Measurements from ENCODE around the gene TMEM253.
A peak's percentile ranks its signal among the peaks of the same experiment; 100 is the strongest.

The TMEM253 gene

DNA sequence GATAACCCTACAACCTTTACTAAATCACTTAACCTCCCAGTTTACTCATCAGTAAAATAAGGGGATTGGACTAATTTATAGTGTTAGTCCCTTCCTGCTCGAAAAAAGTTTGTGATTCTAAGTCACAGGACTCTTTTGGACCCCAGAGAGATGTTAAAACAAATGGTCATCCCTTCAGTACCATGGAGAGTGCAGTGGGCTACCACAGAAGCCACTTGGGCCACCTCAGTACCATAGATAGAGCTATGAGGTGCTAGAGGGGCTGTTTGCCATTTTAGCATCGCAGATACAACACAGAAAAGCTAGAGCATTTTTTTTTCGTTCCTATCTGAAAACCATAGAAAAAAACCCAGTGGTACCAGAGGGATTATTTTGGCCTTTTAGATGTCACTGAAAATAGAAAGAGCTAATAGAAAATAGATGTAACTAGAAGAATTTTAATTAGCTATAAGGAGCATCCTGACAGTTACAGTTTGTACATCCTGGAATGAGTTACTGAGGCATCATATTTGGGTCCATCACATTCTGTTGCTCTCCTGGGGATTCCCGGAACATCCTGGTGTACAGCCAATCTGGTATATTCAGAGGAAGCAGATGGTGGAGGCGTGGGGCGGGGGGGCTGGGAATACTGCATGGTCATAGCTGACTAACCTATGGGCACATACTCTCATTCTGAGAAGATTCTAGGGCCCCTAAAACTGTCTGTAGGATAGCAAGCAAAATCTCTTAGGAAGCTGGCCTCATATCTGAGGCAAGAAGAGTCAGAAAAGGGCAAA lies 5.2 kb upstream of the TMEM253 start:
- DNase-seq (ENCODE audit: extremely low read depth, low read depth), result no peak
- H3K4me3 ChIP-seq (replicated peaks; ENCODE audit: low read depth, low read length), result no peak overlapping the region
- TF ChIP-seq, protein P1, sequence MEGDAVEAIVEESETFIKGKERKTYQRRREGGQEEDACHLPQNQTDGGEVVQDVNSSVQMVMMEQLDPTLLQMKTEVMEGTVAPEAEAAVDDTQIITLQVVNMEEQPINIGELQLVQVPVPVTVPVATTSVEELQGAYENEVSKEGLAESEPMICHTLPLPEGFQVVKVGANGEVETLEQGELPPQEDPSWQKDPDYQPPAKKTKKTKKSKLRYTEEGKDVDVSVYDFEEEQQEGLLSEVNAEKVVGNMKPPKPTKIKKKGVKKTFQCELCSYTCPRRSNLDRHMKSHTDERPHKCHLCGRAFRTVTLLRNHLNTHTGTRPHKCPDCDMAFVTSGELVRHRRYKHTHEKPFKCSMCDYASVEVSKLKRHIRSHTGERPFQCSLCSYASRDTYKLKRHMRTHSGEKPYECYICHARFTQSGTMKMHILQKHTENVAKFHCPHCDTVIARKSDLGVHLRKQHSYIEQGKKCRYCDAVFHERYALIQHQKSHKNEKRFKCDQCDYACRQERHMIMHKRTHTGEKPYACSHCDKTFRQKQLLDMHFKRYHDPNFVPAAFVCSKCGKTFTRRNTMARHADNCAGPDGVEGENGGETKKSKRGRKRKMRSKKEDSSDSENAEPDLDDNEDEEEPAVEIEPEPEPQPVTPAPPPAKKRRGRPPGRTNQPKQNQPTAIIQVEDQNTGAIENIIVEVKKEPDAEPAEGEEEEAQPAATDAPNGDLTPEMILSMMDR (IDR thresholded peaks at IDR 0.05; ENCODE audit: low read depth, low read length, missing control alignments), result no peak

DNA sequence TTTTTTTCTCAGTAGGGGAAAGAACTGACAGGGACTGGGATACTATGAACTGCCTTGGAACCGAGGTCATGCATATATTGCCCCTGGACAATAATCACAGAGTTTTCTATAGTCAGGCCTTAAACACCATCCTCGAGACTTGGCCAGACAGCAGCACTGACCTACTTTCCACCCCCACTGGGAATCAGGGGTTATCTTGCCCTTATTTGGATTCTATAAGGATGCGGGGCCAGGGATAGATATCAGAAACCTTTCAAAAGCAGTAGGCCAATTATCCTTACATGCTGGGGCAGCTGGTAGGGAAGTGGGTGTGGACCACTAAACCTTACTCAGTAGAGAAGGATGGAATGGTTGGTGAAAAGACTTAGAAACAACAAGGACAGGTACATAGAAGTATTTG lies 4.4 kb upstream of the TMEM253 start:
- DNase-seq (ENCODE audit: extremely low read depth, low read depth), result no peak
- TF ChIP-seq, protein P1 (IDR thresholded peaks at IDR 0.05; ENCODE audit: low read depth, low read length, missing control alignments), result no peak
- H3K4me3 ChIP-seq (replicated peaks; ENCODE audit: low read depth, low read length), result no peak overlapping the region

DNA sequence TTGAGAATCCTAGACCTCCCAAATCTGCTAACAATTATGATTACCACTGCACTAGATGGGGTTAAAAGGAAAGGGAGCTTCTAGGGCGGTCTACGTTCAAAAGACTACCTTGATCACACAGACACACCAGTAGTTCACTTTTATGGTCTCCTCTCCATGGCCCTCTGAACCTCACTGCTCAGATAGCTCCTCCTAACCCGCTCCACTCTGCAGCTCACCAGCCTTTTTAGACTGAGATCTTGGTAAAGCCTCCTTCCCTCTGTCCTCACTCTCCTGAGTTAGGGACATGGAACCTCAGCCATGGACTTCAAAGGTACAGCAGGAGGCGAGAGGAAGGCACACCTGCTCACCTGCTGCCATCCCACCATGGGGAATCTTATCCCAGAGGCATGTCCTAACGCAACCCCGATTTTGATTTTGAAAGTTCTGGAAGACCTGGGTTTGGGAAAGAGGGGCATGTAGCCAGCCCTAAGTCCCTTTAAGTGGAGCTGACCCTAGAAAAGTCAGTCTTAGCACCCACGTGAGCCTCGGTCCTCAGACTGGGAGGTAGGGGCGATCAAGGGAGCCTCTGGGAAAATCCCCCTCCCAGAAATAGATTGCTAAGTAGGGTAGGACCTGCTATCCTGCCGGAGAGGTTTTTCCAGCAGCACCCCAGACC lies 3.8 kb upstream of the TMEM253 start:
- H3K4me3 ChIP-seq (replicated peaks; ENCODE audit: low read depth, low read length), result peak overlapping the region; percentile 50
- no peak for DNase-seq (ENCODE audit: extremely low read depth, low read depth)
- TF ChIP-seq, protein P1 (IDR thresholded peaks at IDR 0.05; ENCODE audit: low read depth, low read length, missing control alignments), result no peak

DNA sequence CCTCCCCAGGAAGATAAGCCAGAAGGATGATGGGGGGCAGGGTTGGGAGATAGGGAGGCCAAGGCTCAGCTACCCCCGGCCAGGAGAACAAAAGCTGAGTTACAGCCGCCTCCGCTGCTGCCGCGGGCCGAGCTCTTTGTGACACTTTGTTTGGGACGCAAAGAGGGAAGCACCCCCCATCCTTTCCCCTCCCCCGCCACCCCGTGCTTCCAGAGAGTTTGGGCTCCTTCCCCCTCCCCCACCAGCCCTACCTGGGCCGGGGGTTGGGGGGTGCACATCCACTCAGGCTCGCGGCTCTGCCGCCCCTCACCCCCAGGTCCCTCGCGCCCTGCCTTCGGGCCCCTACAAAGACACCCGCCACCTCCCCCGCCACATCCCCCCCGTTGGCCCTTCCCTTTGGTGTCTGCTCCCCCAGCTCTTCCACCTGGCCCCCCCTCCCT lies 3.2 kb upstream of the TMEM253 start:
- TF ChIP-seq, protein P1 (IDR thresholded peaks at IDR 0.05; ENCODE audit: low read depth, low read length, missing control alignments), result no peak
- no peak for DNase-seq (ENCODE audit: extremely low read depth, low read depth)
- peak overlapping the region; percentile 50 for H3K4me3 ChIP-seq (replicated peaks; ENCODE audit: low read depth, low read length)

DNA sequence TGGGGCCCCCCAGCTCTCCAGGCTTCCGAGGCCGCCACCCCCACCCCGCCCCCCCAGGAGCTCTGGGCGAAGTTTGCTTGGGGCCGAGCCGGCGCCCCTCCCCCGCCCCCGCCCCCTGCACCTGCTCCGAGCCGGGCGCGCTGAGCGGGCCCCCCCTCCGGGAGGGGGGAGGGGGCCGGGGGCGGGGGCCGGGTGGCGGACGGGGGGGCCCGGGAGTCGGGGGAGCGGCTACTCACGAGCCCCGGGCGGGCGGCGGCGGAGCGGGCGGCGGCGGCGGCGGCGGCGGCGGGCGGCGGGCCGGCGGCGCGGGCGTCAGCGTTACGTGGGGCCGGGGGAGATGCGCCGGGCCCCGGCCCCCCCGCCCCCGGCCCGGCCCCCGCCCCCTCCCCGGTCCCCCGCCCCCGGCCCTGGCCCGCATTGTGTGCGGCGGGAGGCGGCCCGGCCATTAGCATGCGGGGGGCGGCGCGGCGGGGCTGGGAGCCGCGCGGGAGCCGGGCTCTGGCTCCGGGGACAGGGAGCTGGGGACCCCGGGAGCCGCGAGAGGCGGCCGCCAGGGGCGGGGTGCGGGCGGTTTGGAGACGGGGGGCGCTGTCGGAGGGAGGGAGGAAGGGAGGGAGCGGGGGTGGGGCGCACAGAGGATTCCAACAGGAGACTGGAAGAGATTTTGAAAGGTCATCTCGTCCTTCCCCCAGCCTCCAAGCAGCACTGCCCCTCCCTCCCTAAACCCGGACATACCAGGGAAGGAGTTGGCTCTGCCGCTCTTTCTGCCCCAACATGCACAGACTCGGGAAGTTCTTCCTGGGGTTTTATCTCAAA lies 2.6 kb upstream of the TMEM253 start, which contains the start of gene ZNF219:
TSS of gene ZNF219 (minus strand) at position 580 of the 816 bp plus-strand sequence. CDS start 5,064 bp downstream, outside the sequence.
- H3K4me3 ChIP-seq (replicated peaks; ENCODE audit: low read depth, low read length), result peak within 1 kb of the TSS; percentile 50
- no peak for DNase-seq (ENCODE audit: extremely low read depth, low read depth)
- TF ChIP-seq, protein P1 (IDR thresholded peaks at IDR 0.05; ENCODE audit: low read depth, low read length, missing control alignments), result no peak

DNA sequence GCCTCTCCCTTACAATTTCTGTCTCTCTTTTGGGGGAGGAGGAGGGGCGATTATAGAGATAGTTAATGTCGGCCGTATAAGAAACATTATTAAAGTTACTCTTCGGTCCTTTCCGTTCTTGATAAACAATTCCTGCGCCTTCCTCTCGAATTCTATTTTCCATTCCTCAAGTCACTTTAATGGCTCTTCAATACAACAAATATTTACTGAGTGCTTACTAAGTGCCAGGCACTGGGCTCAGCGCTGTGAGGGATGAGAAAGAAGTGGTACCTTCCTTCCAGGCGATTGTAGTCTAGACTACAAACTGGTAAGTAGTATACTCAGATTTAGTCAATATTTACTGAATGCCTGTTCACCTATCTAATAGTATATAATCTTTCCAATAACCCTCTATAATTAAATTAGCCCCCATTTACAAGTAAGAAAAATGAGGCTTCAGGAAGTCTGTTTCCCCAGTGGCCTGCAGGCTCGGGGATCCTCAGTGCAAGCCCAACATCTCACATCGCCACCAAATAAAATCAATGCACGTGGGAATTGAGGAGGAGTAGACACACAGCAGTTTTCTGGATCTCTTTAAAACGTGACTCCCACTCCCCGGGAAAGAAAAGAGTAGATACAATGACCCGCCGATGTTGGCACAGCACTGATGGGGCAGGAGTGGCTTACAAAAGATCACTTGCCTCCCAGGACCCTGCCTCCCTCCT lies 1.8 kb upstream of the TMEM253 start:
- peak overlapping the region; percentile 50 for H3K4me3 ChIP-seq (replicated peaks; ENCODE audit: low read depth, low read length)
- DNase-seq (ENCODE audit: extremely low read depth, low read depth), result no peak
- TF ChIP-seq, protein P1 (IDR thresholded peaks at IDR 0.05; ENCODE audit: low read depth, low read length, missing control alignments), result no peak

Data from HFF-Myc (cell line).